ENCODE measurements around the gene SLC48A1.
A peak's percentile ranks its signal among the peaks of the same experiment; 100 is the strongest.

The SLC48A1 gene

DNA sequence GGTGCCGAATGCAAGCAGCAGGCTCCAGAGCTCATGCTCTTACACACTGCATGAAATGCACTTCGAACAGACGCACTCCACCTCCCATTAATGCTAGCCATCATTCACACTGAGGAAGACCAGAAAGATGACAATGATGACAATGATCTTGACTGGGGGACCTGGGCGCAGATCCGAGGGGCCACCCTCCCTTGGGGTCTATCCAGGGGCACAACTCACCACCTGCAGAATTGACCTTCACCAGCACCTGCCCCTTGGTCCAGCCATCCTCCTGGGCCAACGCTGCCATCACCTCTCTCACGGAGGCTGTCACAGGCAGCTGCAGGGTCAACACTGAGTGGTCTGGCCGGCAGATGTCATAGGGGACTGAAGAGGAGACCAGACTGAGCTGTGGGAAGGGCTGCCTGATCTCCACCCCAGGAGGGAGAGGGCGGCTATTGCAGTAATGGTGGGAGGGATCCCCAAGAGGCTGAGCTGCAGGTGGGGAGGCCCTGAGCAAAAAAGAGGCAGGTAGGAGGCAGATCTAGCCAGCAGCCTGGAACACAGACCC lies 29.7 kb upstream of the SLC48A1 start:
- TF ChIP-seq, protein P1, sequence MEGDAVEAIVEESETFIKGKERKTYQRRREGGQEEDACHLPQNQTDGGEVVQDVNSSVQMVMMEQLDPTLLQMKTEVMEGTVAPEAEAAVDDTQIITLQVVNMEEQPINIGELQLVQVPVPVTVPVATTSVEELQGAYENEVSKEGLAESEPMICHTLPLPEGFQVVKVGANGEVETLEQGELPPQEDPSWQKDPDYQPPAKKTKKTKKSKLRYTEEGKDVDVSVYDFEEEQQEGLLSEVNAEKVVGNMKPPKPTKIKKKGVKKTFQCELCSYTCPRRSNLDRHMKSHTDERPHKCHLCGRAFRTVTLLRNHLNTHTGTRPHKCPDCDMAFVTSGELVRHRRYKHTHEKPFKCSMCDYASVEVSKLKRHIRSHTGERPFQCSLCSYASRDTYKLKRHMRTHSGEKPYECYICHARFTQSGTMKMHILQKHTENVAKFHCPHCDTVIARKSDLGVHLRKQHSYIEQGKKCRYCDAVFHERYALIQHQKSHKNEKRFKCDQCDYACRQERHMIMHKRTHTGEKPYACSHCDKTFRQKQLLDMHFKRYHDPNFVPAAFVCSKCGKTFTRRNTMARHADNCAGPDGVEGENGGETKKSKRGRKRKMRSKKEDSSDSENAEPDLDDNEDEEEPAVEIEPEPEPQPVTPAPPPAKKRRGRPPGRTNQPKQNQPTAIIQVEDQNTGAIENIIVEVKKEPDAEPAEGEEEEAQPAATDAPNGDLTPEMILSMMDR (conservative IDR thresholded peaks at IDR 0.05; ENCODE audit: low read depth, low read length), result no peak
- H3K4me3 ChIP-seq (ENCODE audit: low read length), result no peak overlapping the region
- DNase-seq (ENCODE audit: low read depth), result no peak

DNA sequence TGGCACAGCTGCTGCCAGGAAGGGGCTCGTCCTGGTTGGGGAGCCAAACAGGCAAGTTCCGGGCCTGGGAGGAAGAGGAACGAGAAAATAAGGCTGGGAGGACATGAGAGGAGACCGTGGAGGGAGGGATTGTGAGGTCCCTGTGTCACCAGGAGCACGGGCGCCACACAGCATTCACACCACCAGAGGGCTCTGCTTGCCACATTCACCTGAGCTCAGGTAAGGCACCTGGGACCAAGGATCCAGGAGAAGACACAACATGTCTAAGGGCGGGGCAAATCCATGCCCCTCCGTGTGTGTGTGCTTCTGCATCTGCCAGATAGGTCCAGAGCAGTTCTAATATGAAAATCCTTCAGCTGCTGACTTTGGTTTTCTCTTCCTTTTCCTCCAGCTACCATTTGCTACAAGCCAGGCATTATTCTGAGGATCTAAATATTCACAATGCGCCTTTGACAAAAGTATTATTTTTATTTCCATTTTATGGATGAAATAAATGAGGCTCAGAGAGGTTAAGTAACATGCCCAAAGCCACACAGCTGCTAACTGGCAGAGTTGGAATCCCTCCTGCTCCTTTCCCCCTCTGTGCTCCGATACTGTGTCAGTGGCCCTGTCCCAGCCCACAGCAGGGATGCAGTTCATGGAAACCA lies 28.9 kb upstream of the SLC48A1 start:
- DNase-seq (ENCODE audit: low read depth), result no peak
- H3K4me3 ChIP-seq (ENCODE audit: low read length), result no peak overlapping the region
- TF ChIP-seq, protein P1 (conservative IDR thresholded peaks at IDR 0.05; ENCODE audit: low read depth, low read length), result peak; percentile 62

DNA sequence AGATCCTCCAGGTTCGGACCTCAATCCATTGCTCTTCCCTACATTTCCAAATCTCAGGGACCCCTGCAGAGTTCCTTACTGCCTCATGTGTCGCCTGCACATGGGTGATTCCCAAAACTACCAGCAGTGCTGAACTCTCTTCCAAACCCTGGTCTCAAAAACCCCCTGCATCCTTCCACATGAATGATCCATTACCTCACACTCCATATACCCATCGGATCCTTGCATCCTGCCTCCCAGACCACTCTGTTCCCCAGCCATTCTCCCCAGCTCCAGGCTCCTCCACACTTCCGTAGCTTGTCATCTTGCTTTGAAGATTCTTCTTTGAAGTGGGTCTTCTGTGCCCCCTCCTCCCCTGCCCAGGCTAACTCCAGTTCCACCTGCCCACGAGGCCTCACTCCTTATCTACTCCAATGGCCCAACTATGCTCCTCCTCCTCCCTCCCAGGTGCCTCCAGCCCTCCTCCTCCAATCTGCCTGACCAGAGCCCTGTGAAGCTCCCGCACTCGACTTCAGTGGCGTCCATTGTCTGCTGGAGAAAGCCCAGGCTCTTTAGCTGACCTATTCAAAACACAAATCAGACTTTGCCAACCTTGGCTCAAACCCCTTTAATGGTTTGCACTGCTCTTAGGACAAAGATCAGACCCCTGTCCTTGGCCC lies 28.1 kb upstream of the SLC48A1 start:
- no peak overlapping the region for H3K4me3 ChIP-seq (ENCODE audit: low read length)

DNA sequence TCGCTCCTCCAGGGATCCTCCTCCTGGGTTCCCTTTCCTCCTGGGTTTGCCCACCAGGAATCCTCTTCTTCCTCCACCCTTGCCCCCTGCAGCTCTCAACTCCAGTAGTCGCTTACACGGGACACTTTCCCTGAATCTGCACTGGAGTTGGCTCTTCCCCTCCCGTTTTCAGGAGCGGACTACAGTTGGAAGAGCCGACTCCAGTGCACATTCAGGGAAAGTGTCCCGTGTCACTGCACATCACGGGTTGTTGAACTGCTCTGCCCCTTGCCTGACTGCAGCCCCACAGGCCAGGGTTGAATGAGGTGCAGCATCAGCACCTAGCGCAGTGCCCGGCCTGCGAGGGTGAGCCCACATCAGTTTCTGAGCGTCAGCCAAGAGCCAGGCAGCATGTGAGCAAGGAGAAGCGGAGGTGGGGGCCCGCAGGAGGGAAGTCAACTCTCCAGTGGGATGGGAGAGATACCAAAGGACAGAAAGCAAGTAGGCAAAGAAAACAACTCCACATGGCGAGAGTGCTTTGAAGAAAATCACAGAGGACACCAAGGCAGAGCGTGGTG lies 27.5 kb upstream of the SLC48A1 start:
- DNase-seq (ENCODE audit: low read depth), result no peak
- TF ChIP-seq, protein P1 (conservative IDR thresholded peaks at IDR 0.05; ENCODE audit: low read depth, low read length), result no peak
- H3K4me3 ChIP-seq (ENCODE audit: low read length), result no peak overlapping the region

More for the DNA sequence above, 28.1 kb upstream of the SLC48A1 start:
- TF ChIP-seq, protein P1 (conservative IDR thresholded peaks at IDR 0.05; ENCODE audit: low read depth, low read length), result no peak
- no peak for DNase-seq (ENCODE audit: low read depth)

DNA sequence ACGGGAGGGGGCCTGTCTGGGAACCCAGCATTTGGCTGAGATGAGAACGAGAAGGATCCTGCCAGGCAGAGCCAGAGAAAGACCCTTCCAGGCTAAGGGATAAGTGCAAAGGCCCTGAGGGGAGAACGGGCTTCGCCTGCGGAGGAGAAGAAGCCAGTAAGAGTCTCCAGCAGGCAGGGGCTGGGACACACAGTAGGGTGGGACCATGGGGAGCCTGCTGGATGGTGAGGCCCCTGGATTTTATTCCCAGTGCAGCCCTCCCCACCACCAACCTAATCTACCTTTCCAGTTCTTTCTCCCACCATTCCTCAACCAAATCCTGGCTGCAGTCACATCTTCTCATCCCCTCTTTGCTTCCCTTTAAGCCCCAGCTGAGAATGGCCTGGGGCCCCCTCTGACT lies 27.0 kb upstream of the SLC48A1 start:
- TF ChIP-seq, protein P1 (conservative IDR thresholded peaks at IDR 0.05; ENCODE audit: low read depth, low read length), result no peak
- no peak overlapping the region for H3K4me3 ChIP-seq (ENCODE audit: low read length)
- no peak for DNase-seq (ENCODE audit: low read depth)

DNA sequence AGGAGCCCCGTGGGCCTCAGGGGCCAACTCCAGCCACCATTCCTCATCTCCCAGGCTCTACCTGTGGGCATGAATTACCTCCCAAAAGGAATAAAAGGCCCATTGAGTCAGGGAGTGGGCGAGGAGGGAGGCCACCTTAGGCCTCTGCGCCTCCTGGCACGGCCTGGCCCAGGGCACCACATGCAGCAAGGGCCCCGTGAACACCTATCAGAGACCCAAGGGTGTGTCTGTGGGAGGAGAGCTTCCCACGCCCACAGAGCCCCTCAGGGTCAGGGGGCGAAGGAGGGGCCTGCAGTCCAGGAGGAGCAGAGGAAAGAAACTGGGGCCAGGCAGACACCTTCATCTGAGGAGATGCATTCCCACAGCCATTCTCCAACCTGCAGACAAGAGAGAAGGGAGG lies 26.5 kb upstream of the SLC48A1 start:
- no peak overlapping the region for H3K4me3 ChIP-seq (ENCODE audit: low read length)
- no peak for DNase-seq (ENCODE audit: low read depth)
- TF ChIP-seq, protein P1 (conservative IDR thresholded peaks at IDR 0.05; ENCODE audit: low read depth, low read length), result no peak

Data from retinal pigment epithelial cell (primary cell).